GM08714 (cell line): ENCODE results near the gene KRTAP10-5.
"Not testable (repeated sequence)": the region's sequence is repeated elsewhere in the genome, so short reads cannot be mapped to it uniquely, and the experiment has no call there.

Experiments
- H3K4me3 ChIP-seq: fragments of 200-500 bp; sonication (Bioruptor generic); 2 replicates; pipeline ENCODE4 v1.5.1; 2014; ENCODE audit warnings: mild to moderate bottlenecking, low read length, inconsistent platforms
- ZNF274 ChIP-seq: IDR thresholded peaks from 2 replicates; pipeline ENCODE4 v1.6.1; 2012; ENCODE audit warnings: mild to moderate bottlenecking, low read depth, low read length

KRTAP10-5 gene

DNA sequence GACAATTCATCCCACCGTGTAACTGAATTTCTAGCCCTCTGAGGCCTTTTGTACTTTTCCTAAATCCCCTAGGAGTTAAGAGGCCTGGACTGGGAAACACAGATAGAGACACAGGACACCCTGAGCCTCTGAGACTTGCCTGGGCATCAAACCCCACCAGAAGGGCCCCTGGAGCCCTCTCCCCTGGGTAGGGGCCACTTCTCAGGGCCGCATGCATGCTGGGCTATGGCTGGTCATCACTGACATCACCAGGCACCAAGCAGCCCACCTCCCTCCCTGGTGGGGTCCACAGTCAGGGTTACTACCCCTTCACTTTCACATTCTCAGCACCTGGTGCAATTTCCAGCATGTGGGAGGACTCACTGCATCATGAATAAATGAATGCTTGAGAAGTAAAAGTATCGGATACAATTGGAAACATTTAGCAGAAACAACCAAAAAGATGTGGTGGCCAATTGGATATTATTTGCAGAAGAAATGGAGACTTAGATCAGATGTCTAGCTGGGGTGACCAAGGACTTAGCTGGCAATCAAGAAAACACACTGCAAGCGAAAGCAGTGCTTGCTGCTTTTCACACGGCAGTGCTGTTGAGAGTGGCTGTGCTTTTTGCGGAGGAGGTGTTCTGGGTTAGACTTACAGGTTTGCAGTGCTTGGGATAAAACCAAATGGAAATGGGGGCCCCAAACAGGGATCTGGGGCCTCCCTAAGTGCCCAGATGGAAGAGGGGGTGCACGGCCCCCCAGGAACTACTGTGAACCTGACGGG lies 19.0 kb upstream of the KRTAP10-5 start:
- TF ChIP-seq ZNF274: no peak
- H3K4me3 ChIP-seq: no peak overlapping the region

- H3K4me3 ChIP-seq: no peak overlapping the region
- TF ChIP-seq ZNF274: no peak
Measured at GRCh38 chr21:44598061-44598460, 17.7 kb upstream of the KRTAP10-5 start.

GRCh38 chr21:44596068-44596725 lies 15.8 kb upstream of the KRTAP10-5 start:
- no peak for TF ChIP-seq ZNF274
- no peak overlapping the region for H3K4me3 ChIP-seq

DNA sequence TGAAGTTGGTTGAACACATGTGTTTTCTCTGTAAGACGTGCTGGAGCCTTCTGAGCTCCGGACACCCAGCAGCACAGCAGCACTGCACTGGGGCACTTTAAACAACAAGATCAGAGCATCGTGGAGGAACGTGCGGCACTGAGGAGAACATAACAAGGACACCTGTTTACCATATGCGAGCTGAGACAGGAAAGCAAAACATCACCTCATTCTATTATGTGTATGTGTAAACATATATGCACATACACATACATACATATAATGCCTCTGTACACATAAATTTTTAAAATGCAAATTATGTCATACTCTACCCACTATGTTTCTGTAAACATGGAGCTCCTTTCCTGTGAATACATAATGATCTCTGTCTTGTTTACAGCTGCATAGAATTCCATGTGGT lies 15.1 kb upstream of the KRTAP10-5 start:
- no peak overlapping the region for H3K4me3 ChIP-seq
- TF ChIP-seq ZNF274: no peak

GRCh38 chr21:44594406-44594916 lies 14.1 kb upstream of the KRTAP10-5 start:
- TF ChIP-seq ZNF274: no peak
- H3K4me3 ChIP-seq: no peak overlapping the region

- no peak overlapping the region for H3K4me3 ChIP-seq
Measured at GRCh38 chr21:44593598-44594405, 13.4 kb upstream of the KRTAP10-5 start.

DNA sequence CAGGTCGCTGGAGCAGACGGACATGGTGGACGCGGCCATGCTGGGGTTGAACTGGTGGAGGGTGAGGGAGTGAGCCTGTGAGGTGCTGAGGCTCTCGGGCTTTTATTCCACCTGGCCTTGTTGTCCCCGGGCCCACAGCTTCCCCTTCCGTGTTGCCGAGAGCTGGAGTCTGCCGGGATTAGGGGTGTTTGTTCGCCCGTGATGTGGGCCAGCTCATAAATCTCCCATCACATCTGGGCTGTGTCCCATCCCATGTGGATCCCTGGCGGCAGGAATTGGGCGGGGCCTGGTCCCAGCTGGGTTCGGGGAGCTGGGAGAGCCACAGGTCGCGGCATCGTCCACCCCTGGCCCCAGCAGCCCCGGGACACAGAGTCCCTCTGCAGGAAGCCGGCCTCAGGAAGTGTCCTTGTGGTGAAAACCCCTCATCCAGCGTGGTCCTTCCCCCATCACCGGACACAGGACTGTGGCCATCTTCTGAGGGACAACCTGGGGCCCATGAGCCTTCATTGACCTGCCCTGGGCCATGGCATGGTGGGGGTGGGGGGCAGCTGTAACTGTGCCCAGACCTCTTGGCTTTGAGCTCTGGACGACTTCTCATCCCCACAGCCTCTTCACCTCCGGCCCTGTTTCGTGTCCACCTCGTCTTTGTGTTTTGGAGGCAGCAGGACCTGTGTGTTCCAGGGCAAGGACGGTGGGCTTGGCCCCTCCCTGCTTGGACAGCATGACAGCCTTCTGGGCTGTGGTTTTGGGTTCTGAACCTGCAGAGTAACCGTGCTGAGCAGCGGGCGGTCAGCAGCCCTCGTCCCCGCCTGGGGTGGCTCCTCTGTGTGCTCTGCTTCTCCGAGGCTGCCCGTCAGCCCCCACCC lies 12.3 kb upstream of the KRTAP10-5 start, which contains the start of gene KRTAP10-6:
Gene KRTAP10-6, minus strand, starts transcription at position 60 of the 866 bp plus-strand sequence. Its CDS starts 21 bp downstream, at position 39.
- H3K4me3 ChIP-seq: no peak within 1 kb of the TSS
- TF ChIP-seq ZNF274: no peak

More at GRCh38 chr21:44593598-44594405, 13.4 kb upstream of the KRTAP10-5 start:
- TF ChIP-seq ZNF274: no peak

DNA sequence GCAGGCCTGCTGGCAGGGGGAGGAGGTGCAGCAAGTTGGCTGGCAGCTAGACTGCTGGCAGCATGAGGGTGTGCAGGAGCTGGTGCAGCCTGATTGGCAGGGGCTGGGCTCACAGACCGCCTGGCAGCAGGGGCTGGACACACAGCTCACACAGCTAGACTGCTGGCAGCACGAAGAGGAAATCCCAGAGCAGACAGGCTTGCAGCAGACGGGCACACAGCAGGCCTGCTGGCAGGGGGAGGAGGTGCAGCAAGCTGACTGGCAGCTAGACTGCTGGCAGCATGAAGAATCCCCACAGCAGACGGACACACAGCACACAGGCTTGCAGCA lies 11.4 kb upstream of the KRTAP10-5 start:
- not testable (repeated sequence) for H3K4me3 ChIP-seq

DNA sequence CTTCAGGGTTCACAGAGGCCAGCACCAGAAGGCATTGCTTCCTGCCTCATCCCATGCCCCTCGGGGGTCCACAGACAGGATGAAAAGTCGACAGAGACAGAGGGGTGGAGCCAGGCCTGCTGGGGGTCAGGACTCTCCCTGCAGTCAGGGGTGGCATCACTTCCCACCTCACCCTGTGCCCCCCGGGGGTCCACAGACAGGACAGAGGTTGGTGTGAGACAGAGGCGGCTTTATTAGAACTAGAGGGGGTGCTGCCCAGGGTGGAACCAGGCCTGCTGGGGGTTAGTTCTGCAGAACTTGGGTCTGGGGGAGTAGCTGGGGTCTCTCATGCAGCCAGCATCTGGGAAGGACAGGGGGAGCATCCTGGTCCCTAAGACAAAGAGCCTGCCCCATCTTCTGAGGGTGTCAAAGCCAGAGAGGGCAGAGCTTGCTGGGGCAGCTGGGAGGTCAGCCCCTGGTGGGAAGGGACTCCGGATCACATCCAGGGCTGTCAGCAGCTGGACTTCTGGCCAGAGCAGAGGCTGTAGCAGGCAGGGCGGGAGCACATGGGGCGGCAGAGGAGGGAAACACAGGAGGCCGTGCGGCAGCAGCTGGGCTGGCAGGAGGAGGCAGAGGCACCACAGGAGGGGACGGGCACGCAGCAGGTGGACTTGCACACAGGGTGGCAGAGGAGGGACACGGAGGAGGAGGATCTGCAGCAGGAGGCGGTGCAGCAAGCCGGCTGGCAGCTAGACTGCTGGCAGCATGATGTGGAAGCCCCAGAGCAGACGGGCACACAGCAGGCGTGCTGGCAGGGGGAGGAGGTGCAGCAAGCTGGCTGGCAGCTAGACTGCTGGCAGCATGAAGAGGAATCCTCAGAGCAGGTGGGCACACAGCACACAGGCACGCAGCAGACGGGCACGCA lies 10.7 kb upstream of the KRTAP10-5 start:
- H3K4me3 ChIP-seq: not testable (repeated sequence)

GRCh38 chr21:44590311-44590721 lies 9.9 kb upstream of the KRTAP10-5 start:
- no peak overlapping the region for H3K4me3 ChIP-seq
- no peak for TF ChIP-seq ZNF274

DNA sequence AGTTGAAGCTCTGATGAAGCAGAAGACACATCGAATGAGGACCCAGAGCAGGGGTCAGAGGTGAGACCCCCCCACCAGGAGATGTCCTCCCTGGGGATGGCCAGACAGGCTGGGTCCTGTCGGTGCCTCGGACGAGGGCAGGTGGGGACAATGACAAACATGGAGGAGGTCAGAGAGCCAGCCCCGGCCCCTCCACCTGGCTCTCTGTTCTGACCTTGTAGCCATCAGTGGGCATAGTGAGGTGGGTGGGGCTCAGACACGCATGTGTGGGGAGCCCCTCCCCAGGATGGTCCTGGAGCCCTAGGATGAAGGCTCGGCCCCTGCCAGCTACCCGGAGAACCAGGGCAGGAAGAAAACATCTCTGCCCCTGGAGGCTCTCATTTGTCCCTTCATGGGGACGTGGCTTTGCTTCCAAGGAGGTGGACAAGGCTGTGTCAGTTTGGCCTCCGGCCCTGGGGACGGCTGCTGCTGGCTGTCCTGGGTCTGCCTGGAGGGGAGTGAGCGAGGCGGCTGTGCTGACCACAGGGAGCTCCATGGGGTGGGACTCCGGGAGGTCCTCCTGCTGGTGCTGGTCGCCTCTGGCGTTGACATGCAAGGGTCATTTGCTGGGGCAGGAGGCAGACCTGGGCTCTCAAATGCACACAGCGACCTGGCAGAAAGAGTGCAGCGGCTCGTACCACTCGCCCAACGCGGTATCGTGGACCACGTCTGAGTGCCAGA lies 9.3 kb upstream of the KRTAP10-5 start:
- H3K4me3 ChIP-seq: no peak overlapping the region
- TF ChIP-seq ZNF274: no peak

DNA sequence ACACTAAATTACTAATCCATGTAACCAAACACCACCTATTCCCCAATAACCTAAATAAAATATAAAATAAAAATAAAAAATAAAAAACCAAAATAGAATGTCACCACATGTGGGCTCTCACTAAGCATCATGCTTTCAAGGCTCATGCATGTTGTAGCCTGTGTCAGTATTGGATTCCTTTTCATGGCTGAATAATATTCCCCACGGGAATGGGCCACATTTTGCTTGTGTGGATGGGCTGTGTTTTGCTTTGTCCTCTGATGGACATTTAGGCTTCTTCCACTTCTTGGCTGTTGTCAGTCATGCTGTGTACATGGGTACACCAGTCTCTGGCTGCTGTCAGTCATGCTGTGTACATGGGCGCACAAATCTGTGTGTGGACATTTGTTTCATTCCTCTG lies 8.7 kb upstream of the KRTAP10-5 start:
- H3K4me3 ChIP-seq: no peak overlapping the region
- no peak for TF ChIP-seq ZNF274

DNA sequence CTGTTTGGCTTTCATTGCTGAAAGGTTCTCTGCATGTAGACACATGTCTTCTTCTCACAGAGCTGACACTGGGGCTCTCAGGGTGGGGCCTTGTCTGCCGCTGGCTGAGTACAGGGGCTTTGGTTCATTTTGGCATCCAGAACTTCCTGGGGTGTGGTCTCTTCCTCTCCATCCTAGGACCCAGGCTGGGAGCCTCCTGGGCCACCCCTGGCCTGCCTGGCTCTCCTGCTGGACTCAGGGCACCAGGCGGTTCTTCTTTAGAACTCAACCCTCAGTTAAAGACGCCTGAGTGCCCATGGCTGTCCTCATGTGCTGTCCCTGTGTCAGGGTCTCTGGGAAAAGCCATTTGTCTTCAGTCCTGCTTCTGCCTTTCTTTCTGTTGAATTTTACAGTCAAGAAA lies 5.5 kb upstream of the KRTAP10-5 start:
- TF ChIP-seq ZNF274: no peak
- H3K4me3 ChIP-seq: no peak overlapping the region
